ENCODE data around the gene ARRB1. TPM values are rescaled to one million over a fixed set of nuclear protein-coding genes. Genes with fewer than 3 reads are reported as not detected.

Gene ARRB1
- total and polyA plus RNA-seq, 9 donors = 15.2 to 68.0 (median 27.2) TPM

DNA sequence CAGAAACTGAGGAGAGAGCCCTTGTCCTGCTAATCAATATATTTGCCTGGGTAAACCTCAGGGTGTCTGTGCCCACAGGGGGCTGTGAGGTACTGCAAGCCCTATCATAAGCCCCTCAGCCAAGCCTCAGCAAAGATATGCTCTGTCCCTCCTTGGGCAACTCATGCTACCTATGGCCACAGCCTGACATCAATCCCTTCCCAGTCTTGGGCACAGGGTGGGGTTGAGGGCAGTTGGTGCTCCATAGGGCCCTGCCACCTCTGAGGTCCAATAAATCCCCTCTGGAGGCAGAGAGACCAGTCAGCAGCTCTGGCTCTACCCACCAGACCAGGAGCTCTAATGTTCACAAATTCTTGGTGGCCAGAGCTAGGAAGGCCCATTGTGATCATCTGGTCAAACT lies 87.1 kb downstream of the ARRB1 start:
- Histone ChIP-seq H3K36me3 (no peaks in the 10 kb centered on the region), H3K4me3 (no peak overlapping the region), H3K27ac (no peak overlapping the region), H3K9me3 (no peaks in the 10 kb centered on the region), H3K27me3 (no peaks in the 10 kb centered on the region), H3K4me1 (ENCODE audit: insufficient read depth) (no peaks in the 10 kb centered on the region)
- TF ChIP-seq, protein P1, sequence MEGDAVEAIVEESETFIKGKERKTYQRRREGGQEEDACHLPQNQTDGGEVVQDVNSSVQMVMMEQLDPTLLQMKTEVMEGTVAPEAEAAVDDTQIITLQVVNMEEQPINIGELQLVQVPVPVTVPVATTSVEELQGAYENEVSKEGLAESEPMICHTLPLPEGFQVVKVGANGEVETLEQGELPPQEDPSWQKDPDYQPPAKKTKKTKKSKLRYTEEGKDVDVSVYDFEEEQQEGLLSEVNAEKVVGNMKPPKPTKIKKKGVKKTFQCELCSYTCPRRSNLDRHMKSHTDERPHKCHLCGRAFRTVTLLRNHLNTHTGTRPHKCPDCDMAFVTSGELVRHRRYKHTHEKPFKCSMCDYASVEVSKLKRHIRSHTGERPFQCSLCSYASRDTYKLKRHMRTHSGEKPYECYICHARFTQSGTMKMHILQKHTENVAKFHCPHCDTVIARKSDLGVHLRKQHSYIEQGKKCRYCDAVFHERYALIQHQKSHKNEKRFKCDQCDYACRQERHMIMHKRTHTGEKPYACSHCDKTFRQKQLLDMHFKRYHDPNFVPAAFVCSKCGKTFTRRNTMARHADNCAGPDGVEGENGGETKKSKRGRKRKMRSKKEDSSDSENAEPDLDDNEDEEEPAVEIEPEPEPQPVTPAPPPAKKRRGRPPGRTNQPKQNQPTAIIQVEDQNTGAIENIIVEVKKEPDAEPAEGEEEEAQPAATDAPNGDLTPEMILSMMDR (IDR thresholded peaks at IDR 0.05) = no peak
- no peak for TF ChIP-seq EP300 (IDR thresholded peaks at IDR 0.05)
- no peak for TF ChIP-seq POLR2A (IDR thresholded peaks at IDR 0.05)
- intact Hi-C loops (cut with DNase I) = no loop called here
- DNase-seq = peak in 3 of 5 donors; percentile 2 to 10 (median 3)

GRCh38 chr11:75263944-75264349 lies 87.5 kb downstream of the ARRB1 start:
- no peaks in the 10 kb centered on the region for H3K36me3 ChIP-seq
- no peak overlapping the region for H3K4me3 ChIP-seq
- no peaks in the 10 kb centered on the region for H3K27me3 ChIP-seq
- no peaks in the 10 kb centered on the region for H3K4me1 ChIP-seq (ENCODE audit: insufficient read depth)
- TF ChIP-seq POLR2A (IDR thresholded peaks at IDR 0.05) (no peak), EP300 (IDR thresholded peaks at IDR 0.05) (no peak)
- TF ChIP-seq, protein P1 (IDR thresholded peaks at IDR 0.05) = no peak
- intact Hi-C loops (cut with DNase I) = no loop called here
- no peaks in the 10 kb centered on the region for H3K9me3 ChIP-seq
- 85 to 88% (median 85%) methylated on average over 4 of the region's 4 CpGs for WGBS, 3 donors
- DNase-seq = peak in 4 of 5 donors; percentile 9 to 27 (median 15)
- no peak overlapping the region for H3K27ac ChIP-seq

GRCh38 chr11:75262961-75263852 lies 88.3 kb downstream of the ARRB1 start:
- Histone ChIP-seq H3K36me3 (no peaks in the 10 kb centered on the region), H3K27ac (no peak overlapping the region), H3K9me3 (no peaks in the 10 kb centered on the region), H3K4me1 (ENCODE audit: insufficient read depth) (no peaks in the 10 kb centered on the region), H3K4me3 (no peak overlapping the region), H3K27me3 (no peaks in the 10 kb centered on the region)
- TF ChIP-seq POLR2A (IDR thresholded peaks at IDR 0.05) = no peak
- TF ChIP-seq EP300 (IDR thresholded peaks at IDR 0.05) = no peak
- TF ChIP-seq, protein P1 (IDR thresholded peaks at IDR 0.05) = no peak
- intact Hi-C loops (cut with DNase I) = no loop called here
- 68 to 73% (median 69%) methylated on average over 17 of the region's 17 CpGs for WGBS, 3 donors
- peak in 4 of 5 donors; percentile 7 to 31 (median 12) for DNase-seq

DNA sequence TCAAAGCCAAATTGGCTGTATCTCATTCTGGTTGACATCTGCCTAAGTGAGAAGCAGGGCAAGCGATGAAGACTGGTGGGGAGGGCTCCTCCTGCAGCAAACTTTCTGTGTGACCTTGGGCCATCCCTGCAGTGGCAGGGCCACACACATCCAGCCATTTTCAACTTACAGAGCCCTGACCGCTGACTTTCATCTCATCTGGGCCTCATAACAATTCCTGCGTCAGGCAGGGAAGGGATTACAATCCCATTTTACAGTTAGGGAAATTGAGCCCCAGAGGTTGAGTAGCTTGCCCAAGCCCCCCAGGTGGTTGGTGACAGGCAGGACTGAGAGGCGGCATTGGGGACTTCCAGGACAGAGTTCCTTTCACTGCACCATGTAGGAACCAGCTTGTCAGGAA lies 89.0 kb downstream of the ARRB1 start:
- 73 to 89% (median 81%) methylated on average over 4 of the region's 4 CpGs for WGBS, 3 donors
- Histone ChIP-seq H3K27ac (no peak overlapping the region), H3K36me3 (no peaks in the 10 kb centered on the region), H3K4me3 (no peak overlapping the region), H3K9me3 (no peaks in the 10 kb centered on the region), H3K27me3 (no peaks in the 10 kb centered on the region), H3K4me1 (ENCODE audit: insufficient read depth) (no peaks in the 10 kb centered on the region)
- intact Hi-C loops (cut with DNase I) = no loop called here
- peak in 4 of 5 donors; percentile 4 to 11 (median 6) for DNase-seq
- TF ChIP-seq POLR2A (IDR thresholded peaks at IDR 0.05) (no peak), EP300 (IDR thresholded peaks at IDR 0.05) (no peak)
- TF ChIP-seq, protein P1 (IDR thresholded peaks at IDR 0.05) = no peak
